ENCODE measurements around the gene INPP4B.
"Not testable (repeated sequence)": the region's sequence is repeated elsewhere in the genome, so short reads cannot be mapped to it uniquely, and the experiment has no call there.

Gene INPP4B

GRCh38 chr4:142823796-142824195 lies 22.3 kb downstream of the INPP4B start:
- DNase-seq: no peak

- no peak for DNase-seq
Observed at GRCh38 chr4:142818476-142818875, 27.6 kb downstream of the INPP4B start.

- DNase-seq: no peak
Observed at GRCh38 chr4:142818031-142818430, 28.1 kb downstream of the INPP4B start.

- DNase-seq: peak; percentile 51 to 55
Observed at GRCh38 chr4:142817442-142817841, 28.7 kb downstream of the INPP4B start.

GRCh38 chr4:142815834-142816233 lies 30.3 kb downstream of the INPP4B start:
- DNase-seq: peak; percentile 33 to 43

- DNase-seq: no peak
Observed at GRCh38 chr4:142813388-142813787, 32.7 kb downstream of the INPP4B start.

GRCh38 chr4:142812091-142812490 lies 34.0 kb downstream of the INPP4B start:
- DNase-seq: no peak

GRCh38 chr4:142811034-142811433 lies 35.1 kb downstream of the INPP4B start:
- no peak for DNase-seq

- DNase-seq: no peak
Observed at GRCh38 chr4:142809559-142809958, 36.5 kb downstream of the INPP4B start.

- not testable (repeated sequence) for DNase-seq
Observed at GRCh38 chr4:142803879-142804278, 42.2 kb downstream of the INPP4B start.

GRCh38 chr4:142801966-142802365 lies 44.1 kb downstream of the INPP4B start:
- DNase-seq: no peak

- no peak for DNase-seq
Observed at GRCh38 chr4:142781114-142781513, 65.0 kb downstream of the INPP4B start.

- no peak for DNase-seq
Observed at GRCh38 chr4:142778900-142779299, 67.2 kb downstream of the INPP4B start.

GRCh38 chr4:142778430-142778829 lies 67.7 kb downstream of the INPP4B start:
- no peak for DNase-seq

- no peak for DNase-seq
Observed at GRCh38 chr4:142777045-142777743, 68.9 kb downstream of the INPP4B start.

- no peak for DNase-seq
Observed at GRCh38 chr4:142776026-142776425, 70.1 kb downstream of the INPP4B start.

GRCh38 chr4:142773505-142773904 lies 72.6 kb downstream of the INPP4B start:
- no peak for DNase-seq

GRCh38 chr4:142762280-142762679 lies 83.8 kb downstream of the INPP4B start:
- DNase-seq: no peak

- DNase-seq: no peak
Observed at GRCh38 chr4:142752202-142752786, 93.8 kb downstream of the INPP4B start.

- DNase-seq: no peak
Observed at GRCh38 chr4:142743121-142743825, 102.8 kb downstream of the INPP4B start.

GRCh38 chr4:142741995-142742394 lies 104.1 kb downstream of the INPP4B start:
- no peak for DNase-seq

- DNase-seq: no peak
Observed at GRCh38 chr4:142728233-142728632, 117.9 kb downstream of the INPP4B start.

GRCh38 chr4:142727149-142727548 lies 119.0 kb downstream of the INPP4B start:
- DNase-seq: no peak

GRCh38 chr4:142725886-142726285 lies 120.2 kb downstream of the INPP4B start:
- no peak for DNase-seq

All from activated T-cell treated with anti-CD3 and anti-CD28 coated beads, Interleukin-2, amount 50 U/mL, for 48 hours (primary cell).